ENCODE data around the gene EFNA3. TPM values are rescaled to one million over a fixed set of nuclear protein-coding genes. Genes with fewer than 3 reads are reported as not detected.

EFNA3 gene
- total RNA-seq, 5 donors from 2014 or later (not counting 1 experiment from before 2014, with no cell fraction given): 0.68 to 2.6 (median 2.3) TPM; not detected in 1

DNA sequence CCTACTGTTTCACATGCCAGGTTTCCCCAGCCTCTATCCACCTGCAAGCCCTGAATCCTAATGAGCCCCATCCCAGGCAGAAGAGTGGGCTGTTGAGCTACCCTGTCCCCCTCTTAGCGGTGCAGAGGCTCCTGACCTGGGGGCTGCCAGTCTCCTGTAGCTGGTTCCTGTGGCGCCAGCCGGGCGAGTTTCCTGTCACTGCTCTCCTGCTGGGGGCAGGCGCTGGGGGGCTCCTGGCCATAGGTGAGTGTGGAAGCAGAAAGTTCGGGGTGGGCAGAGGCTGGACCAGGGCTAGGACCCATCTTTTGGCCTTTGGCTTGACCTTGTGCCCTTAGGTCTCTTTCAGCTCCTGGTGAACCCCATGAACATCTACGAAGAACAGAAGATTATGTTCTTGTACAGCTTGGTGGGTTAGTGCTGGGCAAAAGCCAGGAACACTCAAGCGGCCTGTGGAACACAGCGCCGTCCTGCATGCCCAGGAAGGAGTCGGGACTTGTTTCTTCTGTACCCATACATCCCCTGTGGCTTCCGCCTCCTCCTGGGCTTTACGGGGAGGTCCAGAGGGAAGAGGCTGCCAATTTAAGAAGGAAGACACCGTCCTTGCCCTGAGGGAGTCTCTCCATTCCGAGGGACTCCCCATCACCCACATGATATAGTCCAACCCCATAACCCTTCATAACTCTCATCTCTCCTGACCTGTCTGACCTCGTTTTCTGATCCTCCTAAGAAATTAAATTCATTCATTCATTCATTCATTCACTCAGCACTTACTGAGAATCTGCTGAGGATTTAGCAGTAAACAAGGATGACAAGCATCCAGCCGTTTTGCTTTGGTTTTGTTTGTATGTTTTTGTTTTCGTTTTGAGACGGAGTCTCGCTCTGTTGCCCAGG, 44.1 kb upstream of the EFNA3 start:
- 56% methylated on average over 2 of the region's 20 CpGs for WGBS (ENCODE audit: insufficient coverage)
- H3K4me1 ChIP-seq (ENCODE audit: control insufficient read depth in 1 of 2, extremely low read depth in 1 of 2, insufficient read depth in 2 of 2, low read length in 2 of 2): no peaks in the 10 kb centered on the region
- ChIA-PET POLR2A (no interaction called here), CTCF (no interaction called here)
- no peak overlapping the region for H3K4me3 Mint-ChIP-seq
- H3K9me3 Mint-ChIP-seq: no peaks in the 10 kb centered on the region
- no peak overlapping the region for H3K27ac ChIP-seq (ENCODE audit: low read length)
- no peak for DNase-seq
- no peak overlapping the region for H3K27ac Mint-ChIP-seq
- H3K9me3 ChIP-seq: no peaks in the 10 kb centered on the region
- peaks cover 0 to 21% of the 10 kb centered on the region in 2 experiments for H3K27me3 ChIP-seq (replicated peaks in 1 of 2; ENCODE audit: control insufficient read depth in 2 of 2, extremely low read depth in 1 of 2, insufficient read depth in 2 of 2, low read length in 1 of 2)
- peaks cover 0 to 3% of the 10 kb centered on the region in 2 donors for H3K27me3 Mint-ChIP-seq
- H3K4me1 Mint-ChIP-seq: no peaks in the 10 kb centered on the region
- H3K36me3 ChIP-seq (ENCODE audit: control insufficient read depth in 2 of 2, extremely low read depth in 1 of 2, insufficient read depth in 1 of 2, low read length in 1 of 2): no peaks in the 10 kb centered on the region
- no peak overlapping the region for H3K4me3 ChIP-seq (ENCODE audit: control insufficient read depth in 1 of 2, extremely low read depth in 1 of 2, low read length in 1 of 2)
- ATAC-seq (replicated peaks in 1 of 4): no peak
- no peaks in the 10 kb centered on the region for H3K36me3 Mint-ChIP-seq

DNA sequence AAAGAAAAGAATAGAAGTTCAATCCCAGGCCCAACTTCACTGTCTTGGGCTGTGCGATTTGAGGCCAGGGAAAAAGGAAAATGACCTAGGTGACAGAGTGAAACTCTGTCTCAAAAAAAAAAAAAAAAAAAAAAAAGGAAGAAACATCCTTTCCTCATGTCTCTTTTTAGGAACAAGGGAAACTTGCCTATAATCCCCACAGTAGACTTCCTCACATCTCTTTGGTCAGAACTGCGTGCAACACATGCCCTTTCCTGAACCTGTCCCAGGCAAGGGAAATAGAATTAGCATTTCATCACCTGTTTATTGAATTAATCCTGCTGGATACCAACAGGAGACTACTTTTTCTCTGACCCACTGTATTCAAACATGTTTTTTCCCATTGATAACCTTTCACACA, 42.7 kb upstream of the EFNA3 start:
- no peak overlapping the region for H3K27ac Mint-ChIP-seq
- Histone ChIP-seq H3K4me3 (ENCODE audit: control insufficient read depth in 1 of 2, extremely low read depth in 1 of 2, low read length in 1 of 2) (no peak overlapping the region), H3K9me3 (no peaks in the 10 kb centered on the region), H3K27me3 (replicated peaks in 1 of 2; ENCODE audit: control insufficient read depth in 2 of 2, extremely low read depth in 1 of 2, insufficient read depth in 2 of 2, low read length in 1 of 2) (peaks cover 0 to 8% of the 10 kb centered on the region in 2 experiments), H3K27ac (ENCODE audit: low read length) (no peak overlapping the region), H3K4me1 (ENCODE audit: control insufficient read depth in 1 of 2, extremely low read depth in 1 of 2, insufficient read depth in 2 of 2, low read length in 2 of 2) (no peaks in the 10 kb centered on the region), H3K36me3 (ENCODE audit: control insufficient read depth in 2 of 2, extremely low read depth in 1 of 2, insufficient read depth in 1 of 2, low read length in 1 of 2) (no peaks in the 10 kb centered on the region)
- H3K4me1 Mint-ChIP-seq: no peaks in the 10 kb centered on the region
- POLR2A ChIA-PET: no interaction called here
- no peak for DNase-seq
- H3K9me3 Mint-ChIP-seq: no peaks in the 10 kb centered on the region
- peaks cover 0 to 2% of the 10 kb centered on the region in 2 donors for H3K27me3 Mint-ChIP-seq
- no peak overlapping the region for H3K4me3 Mint-ChIP-seq
- no peaks in the 10 kb centered on the region for H3K36me3 Mint-ChIP-seq
- CTCF ChIA-PET: no interaction called here
- WGBS (ENCODE audit: insufficient coverage): 88% methylated on average over 1 of the region's 2 CpGs
- ATAC-seq (replicated peaks in 1 of 4): no peak

DNA sequence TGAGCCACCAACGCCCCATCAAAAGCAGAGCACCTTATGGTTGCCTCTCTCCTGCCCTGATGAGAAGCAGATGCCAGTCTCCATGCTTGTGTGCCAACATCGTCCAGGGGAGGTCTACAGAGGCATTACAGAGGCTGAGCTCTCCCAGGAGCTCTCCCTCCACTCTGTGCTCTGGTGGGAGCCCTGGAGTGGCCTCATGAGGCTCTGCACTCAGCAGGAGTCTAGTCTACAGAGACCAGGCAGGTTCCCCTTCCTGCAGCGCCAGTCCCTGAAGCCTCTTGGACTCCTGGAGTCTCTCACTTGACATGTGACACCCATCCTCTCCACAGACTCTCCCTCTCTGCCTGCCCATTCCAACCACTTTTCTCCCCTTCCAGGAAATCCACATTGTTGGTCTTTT, 41.6 kb upstream of the EFNA3 start:
- no peak overlapping the region for H3K27ac ChIP-seq (ENCODE audit: low read length)
- H3K4me3 ChIP-seq (ENCODE audit: control insufficient read depth in 1 of 2, extremely low read depth in 1 of 2, low read length in 1 of 2): no peak overlapping the region
- H3K27me3 ChIP-seq (replicated peaks in 1 of 2; ENCODE audit: control insufficient read depth in 2 of 2, extremely low read depth in 1 of 2, insufficient read depth in 2 of 2, low read length in 1 of 2): peaks cover 0 to 8% of the 10 kb centered on the region in 2 experiments
- no peaks in the 10 kb centered on the region for H3K36me3 ChIP-seq (ENCODE audit: control insufficient read depth in 2 of 2, extremely low read depth in 1 of 2, insufficient read depth in 1 of 2, low read length in 1 of 2)
- no peaks in the 10 kb centered on the region for H3K4me1 ChIP-seq (ENCODE audit: control insufficient read depth in 1 of 2, extremely low read depth in 1 of 2, insufficient read depth in 2 of 2, low read length in 2 of 2)
- DNase-seq (no peak), ATAC-seq (replicated peaks in 1 of 4) (no peak)
- Mint-ChIP-seq H3K9me3 (no peaks in the 10 kb centered on the region), H3K4me3 (no peak overlapping the region), H3K27ac (no peak overlapping the region), H3K36me3 (no peaks in the 10 kb centered on the region), H3K27me3 (peaks cover 0 to 2% of the 10 kb centered on the region in 2 donors), H3K4me1 (no peaks in the 10 kb centered on the region)
- ChIA-PET CTCF (no interaction called here), POLR2A (no interaction called here)
- WGBS (ENCODE audit: insufficient coverage): 81% methylated on average over 2 of the region's 3 CpGs
- H3K9me3 ChIP-seq: no peaks in the 10 kb centered on the region

DNA sequence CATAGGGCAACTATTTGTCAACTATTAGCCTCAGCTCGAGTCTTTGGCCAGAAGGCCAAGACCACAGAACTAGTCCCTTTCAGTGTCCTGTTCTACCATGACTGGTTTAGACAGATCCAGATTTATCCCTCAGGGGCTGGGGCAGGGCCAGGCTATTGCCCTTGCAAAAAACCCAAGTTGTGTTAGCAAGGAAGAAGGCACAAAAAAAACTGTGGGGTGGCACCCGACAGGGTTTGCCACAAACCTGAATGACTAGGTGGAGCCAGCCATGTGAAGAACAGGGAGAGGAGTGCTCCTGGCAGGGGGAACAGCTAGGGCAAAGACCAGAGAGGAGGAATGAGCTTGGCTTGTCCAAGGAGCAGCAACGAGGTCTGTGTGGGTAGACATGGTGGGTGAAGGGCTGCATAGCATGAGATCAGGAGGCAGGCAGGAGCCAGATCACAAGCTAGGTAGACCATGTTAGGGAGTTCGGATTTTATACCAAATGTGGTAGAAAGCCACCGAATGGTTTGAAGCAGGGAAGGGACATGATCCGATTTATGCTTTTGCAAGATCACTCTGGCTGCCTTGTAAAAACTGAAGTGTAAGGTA, 40.7 kb upstream of the EFNA3 start:
- Histone ChIP-seq H3K9me3 (no peaks in the 10 kb centered on the region), H3K27me3 (replicated peaks in 1 of 2; ENCODE audit: control insufficient read depth in 2 of 2, extremely low read depth in 1 of 2, insufficient read depth in 2 of 2, low read length in 1 of 2) (peaks cover 0 to 8% of the 10 kb centered on the region in 2 experiments), H3K4me1 (ENCODE audit: control insufficient read depth in 1 of 2, extremely low read depth in 1 of 2, insufficient read depth in 2 of 2, low read length in 2 of 2) (no peaks in the 10 kb centered on the region), H3K4me3 (ENCODE audit: control insufficient read depth in 1 of 2, extremely low read depth in 1 of 2, low read length in 1 of 2) (no peak overlapping the region), H3K36me3 (ENCODE audit: control insufficient read depth in 2 of 2, extremely low read depth in 1 of 2, insufficient read depth in 1 of 2, low read length in 1 of 2) (no peaks in the 10 kb centered on the region), H3K27ac (ENCODE audit: low read length) (no peak overlapping the region)
- DNase-seq: no peak
- Mint-ChIP-seq H3K36me3 (no peaks in the 10 kb centered on the region), H3K27ac (no peak overlapping the region), H3K4me3 (no peak overlapping the region), H3K9me3 (no peaks in the 10 kb centered on the region), H3K27me3 (peaks cover 0 to 2% of the 10 kb centered on the region in 2 donors), H3K4me1 (no peaks in the 10 kb centered on the region)
- no peak for ATAC-seq (replicated peaks in 1 of 4)
- 76% methylated on average over 6 of the region's 6 CpGs for WGBS (ENCODE audit: insufficient coverage)
- POLR2A ChIA-PET: no interaction called here
- CTCF ChIA-PET: no interaction called here

DNA sequence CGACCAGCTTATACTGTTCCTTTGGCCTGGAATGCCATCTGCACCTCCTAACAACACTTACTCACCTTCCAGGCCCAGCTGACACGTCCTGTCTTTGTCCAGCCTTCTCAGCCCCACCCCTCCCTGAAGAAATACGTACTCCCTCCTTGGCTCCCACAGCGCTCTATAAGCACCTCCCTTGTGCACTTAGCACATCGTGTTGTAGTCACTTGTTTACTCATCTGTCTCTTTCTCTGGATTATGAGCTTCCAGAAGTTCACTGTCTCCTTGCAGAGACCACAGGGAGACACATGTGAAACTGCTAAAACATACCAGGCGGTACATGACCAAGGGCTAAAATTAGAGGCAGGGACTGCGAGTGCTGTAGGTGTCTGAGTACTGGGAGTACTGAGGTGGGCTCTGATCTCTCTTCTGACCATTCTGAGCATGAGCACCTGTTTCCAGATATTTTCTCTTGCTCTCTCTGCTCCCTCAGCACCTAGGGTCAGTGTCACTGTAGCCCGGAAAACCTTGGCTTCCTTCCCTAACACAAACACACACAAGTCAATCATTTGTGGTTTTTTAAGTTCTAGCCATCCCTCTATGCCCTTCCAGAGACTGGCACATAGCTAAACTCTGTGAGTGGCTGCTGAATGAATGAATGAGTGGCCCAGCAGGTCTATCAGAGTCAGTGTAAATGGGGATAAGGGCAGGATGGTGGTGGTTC, 39.9 kb upstream of the EFNA3 start:
- ChIA-PET CTCF (no interaction called here), POLR2A (no interaction called here)
- Histone ChIP-seq H3K27ac (ENCODE audit: low read length) (no peak overlapping the region), H3K4me3 (ENCODE audit: control insufficient read depth in 1 of 2, extremely low read depth in 1 of 2, low read length in 1 of 2) (no peak overlapping the region), H3K27me3 (replicated peaks in 1 of 2; ENCODE audit: control insufficient read depth in 2 of 2, extremely low read depth in 1 of 2, insufficient read depth in 2 of 2, low read length in 1 of 2) (peaks cover 0 to 10% of the 10 kb centered on the region in 2 experiments), H3K9me3 (no peaks in the 10 kb centered on the region), H3K36me3 (ENCODE audit: control insufficient read depth in 2 of 2, extremely low read depth in 1 of 2, insufficient read depth in 1 of 2, low read length in 1 of 2) (no peaks in the 10 kb centered on the region), H3K4me1 (ENCODE audit: control insufficient read depth in 1 of 2, extremely low read depth in 1 of 2, insufficient read depth in 2 of 2, low read length in 2 of 2) (no peaks in the 10 kb centered on the region)
- Mint-ChIP-seq H3K36me3 (no peaks in the 10 kb centered on the region), H3K4me3 (no peak overlapping the region), H3K4me1 (no peaks in the 10 kb centered on the region), H3K27me3 (peaks cover 0 to 2% of the 10 kb centered on the region in 2 donors), H3K27ac (no peak overlapping the region), H3K9me3 (no peaks in the 10 kb centered on the region)
- 63% methylated on average over 3 of the region's 8 CpGs for WGBS (ENCODE audit: insufficient coverage)
- no peak for DNase-seq
- ATAC-seq (replicated peaks in 1 of 4): no peak

DNA sequence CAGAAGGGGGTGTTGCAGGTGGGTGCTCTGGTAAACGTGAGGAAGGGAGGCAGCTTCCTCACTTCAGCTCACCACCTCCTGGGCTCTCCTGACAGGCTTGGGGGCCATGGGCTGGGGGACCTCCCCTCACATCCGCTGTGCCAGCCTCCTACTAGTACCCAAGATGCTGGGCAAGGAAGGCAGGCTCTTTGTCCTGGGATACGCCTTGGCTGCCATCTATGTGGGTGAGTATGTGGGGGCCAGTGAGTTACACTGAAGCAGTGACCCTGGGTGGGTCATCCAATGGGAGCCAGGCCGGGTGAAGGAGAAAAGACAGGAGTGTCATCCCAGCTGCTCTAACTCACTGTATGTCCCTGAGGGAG, 39.3 kb upstream of the EFNA3 start:
- Histone ChIP-seq H3K36me3 (ENCODE audit: control insufficient read depth in 2 of 2, extremely low read depth in 1 of 2, insufficient read depth in 1 of 2, low read length in 1 of 2) (no peaks in the 10 kb centered on the region), H3K27me3 (replicated peaks in 1 of 2; ENCODE audit: control insufficient read depth in 2 of 2, extremely low read depth in 1 of 2, insufficient read depth in 2 of 2, low read length in 1 of 2) (peaks cover 0 to 15% of the 10 kb centered on the region in 2 experiments), H3K9me3 (no peaks in the 10 kb centered on the region), H3K4me1 (ENCODE audit: control insufficient read depth in 1 of 2, extremely low read depth in 1 of 2, insufficient read depth in 2 of 2, low read length in 2 of 2) (no peaks in the 10 kb centered on the region), H3K27ac (ENCODE audit: low read length) (no peak overlapping the region), H3K4me3 (ENCODE audit: control insufficient read depth in 1 of 2, extremely low read depth in 1 of 2, low read length in 1 of 2) (no peak overlapping the region)
- Mint-ChIP-seq H3K4me1 (peaks cover 0 to 2% (median 0%) of the 10 kb centered on the region in 3 donors), H3K36me3 (no peaks in the 10 kb centered on the region), H3K27ac (no peak overlapping the region), H3K27me3 (peaks cover 0 to 2% of the 10 kb centered on the region in 2 donors), H3K4me3 (no peak overlapping the region), H3K9me3 (no peaks in the 10 kb centered on the region)
- ChIA-PET POLR2A (no interaction called here), CTCF (no interaction called here)
- DNase-seq (no peak), ATAC-seq (replicated peaks in 1 of 4) (no peak)
- no CpG with 5 or more reads among the region's 4 CpGs for WGBS (ENCODE audit: insufficient coverage)
